ENCODE measurements around the gene NEDD4.

Gene NEDD4

GRCh38 chr15:55799291-55800212 lies 193.9 kb downstream of the NEDD4 start:
- Histone ChIP-seq H3K18ac (ENCODE audit: low read depth in 1 of 2, low read length in 2 of 2) (no peak overlapping the region), H3K4ac (ENCODE audit: low read depth in 1 of 2, low read length in 2 of 2) (no peak overlapping the region), H3K14ac (ENCODE audit: low read length in 2 of 2) (no peak overlapping the region), H3K4me2 (ENCODE audit: low read length, poor library complexity, severe bottlenecking) (no peak overlapping the region), H4K8ac (ENCODE audit: low read length) (no peak overlapping the region), H3K27ac (ENCODE audit: low read length, poor library complexity, severe bottlenecking) (no peak overlapping the region), H2BK12ac (ENCODE audit: low read length in 2 of 2) (peak overlapping the region in 1 of 2 experiments; percentile 49), H3K27me3 (ENCODE audit: control insufficient read depth in 1 of 2, insufficient read depth in 1 of 2, low read length in 2 of 2) (peaks cover 0 to 7% of the 10 kb centered on the region in 2 experiments), H3K36me3 (ENCODE audit: control insufficient read depth in 1 of 2, insufficient read depth in 2 of 2, low read depth in 1 of 2, low read length in 2 of 2) (no peaks in the 10 kb centered on the region), H2AK5ac (ENCODE audit: low read length, severe bottlenecking) (no peak overlapping the region), H2BK120ac (ENCODE audit: low read depth, low read length) (no peak overlapping the region), H3K4me3 (ENCODE audit: insufficient read depth in 1 of 2, low read depth in 1 of 2, low read length in 2 of 2) (no peak overlapping the region), H2BK15ac (ENCODE audit: low read depth, poor library complexity, severe bottlenecking) (no peak overlapping the region), H3K9ac (ENCODE audit: low read length) (peak overlapping the region; percentile 52), H3K4me1 (ENCODE audit: control insufficient read depth, insufficient read depth, low read depth, low read length) (peaks cover 7% of the 10 kb centered on the region), H3K79me1 (replicated peaks; ENCODE audit: low read length, poor library complexity, severe bottlenecking) (no peaks in the 10 kb centered on the region), H3K9me3 (ENCODE audit: control insufficient read depth, low read length) (no peaks in the 10 kb centered on the region), H2AFZ (ENCODE audit: low read depth, low read length) (peak overlapping the region; percentile 62), H3K23ac (ENCODE audit: low read length in 2 of 2) (peak overlapping the region in 1 of 2 experiments; percentile 5), H2BK5ac (ENCODE audit: low read depth, low read length, poor library complexity, severe bottlenecking) (no peak overlapping the region), H4K91ac (ENCODE audit: low read length) (peak overlapping the region; percentile 14)
- DNase-seq = peak; percentile 68
- WGBS = 26% methylated on average over 6 of the region's 10 CpGs

GRCh38 chr15:55796321-55796965 lies 197.0 kb downstream of the NEDD4 start:
- H3K27me3 ChIP-seq (ENCODE audit: control insufficient read depth in 1 of 2, insufficient read depth in 1 of 2, low read length in 2 of 2) = peaks cover 0 to 7% of the 10 kb centered on the region in 2 experiments
- no peak overlapping the region for H4K8ac ChIP-seq (ENCODE audit: low read length)
- H2BK12ac ChIP-seq (ENCODE audit: low read length in 2 of 2) = peak overlapping the region in 1 of 2 experiments; percentile 43
- no peak overlapping the region for H2AFZ ChIP-seq (ENCODE audit: low read depth, low read length)
- no peak overlapping the region for H3K9ac ChIP-seq (ENCODE audit: low read length)
- H3K23ac ChIP-seq (ENCODE audit: low read length in 2 of 2) = no peak overlapping the region
- WGBS = 73% methylated on average over 4 of the region's 4 CpGs
- H4K91ac ChIP-seq (ENCODE audit: low read length) = no peak overlapping the region
- peaks cover 11% of the 10 kb centered on the region for H3K4me1 ChIP-seq (ENCODE audit: control insufficient read depth, insufficient read depth, low read depth, low read length)
- H3K9me3 ChIP-seq (ENCODE audit: control insufficient read depth, low read length) = no peaks in the 10 kb centered on the region
- H3K4ac ChIP-seq (ENCODE audit: low read depth in 1 of 2, low read length in 2 of 2) = no peak overlapping the region
- H2BK5ac ChIP-seq (ENCODE audit: low read depth, low read length, poor library complexity, severe bottlenecking) = no peak overlapping the region
- H3K18ac ChIP-seq (ENCODE audit: low read depth in 1 of 2, low read length in 2 of 2) = no peak overlapping the region
- DNase-seq = peak; percentile 39
- H3K36me3 ChIP-seq (ENCODE audit: control insufficient read depth in 1 of 2, insufficient read depth in 2 of 2, low read depth in 1 of 2, low read length in 2 of 2) = no peaks in the 10 kb centered on the region
- H2BK15ac ChIP-seq (ENCODE audit: low read depth, poor library complexity, severe bottlenecking) = no peak overlapping the region
- no peaks in the 10 kb centered on the region for H3K79me1 ChIP-seq (replicated peaks; ENCODE audit: low read length, poor library complexity, severe bottlenecking)
- no peak overlapping the region for H2AK5ac ChIP-seq (ENCODE audit: low read length, severe bottlenecking)
- no peak overlapping the region for H3K14ac ChIP-seq (ENCODE audit: low read length in 2 of 2)
- no peak overlapping the region for H3K4me3 ChIP-seq (ENCODE audit: insufficient read depth in 1 of 2, low read depth in 1 of 2, low read length in 2 of 2)
- H3K27ac ChIP-seq (ENCODE audit: low read length, poor library complexity, severe bottlenecking) = no peak overlapping the region
- no peak overlapping the region for H3K4me2 ChIP-seq (ENCODE audit: low read length, poor library complexity, severe bottlenecking)
- H2BK120ac ChIP-seq (ENCODE audit: low read depth, low read length) = no peak overlapping the region

GRCh38 chr15:55795031-55795430 lies 198.4 kb downstream of the NEDD4 start:
- Histone ChIP-seq H2BK15ac (ENCODE audit: low read depth, poor library complexity, severe bottlenecking) (no peak overlapping the region), H4K91ac (ENCODE audit: low read length) (no peak overlapping the region), H3K14ac (ENCODE audit: low read length in 2 of 2) (no peak overlapping the region), H3K27me3 (ENCODE audit: control insufficient read depth in 1 of 2, insufficient read depth in 1 of 2, low read length in 2 of 2) (peaks cover 0 to 7% of the 10 kb centered on the region in 2 experiments), H2BK5ac (ENCODE audit: low read depth, low read length, poor library complexity, severe bottlenecking) (no peak overlapping the region), H3K4me1 (ENCODE audit: control insufficient read depth, insufficient read depth, low read depth, low read length) (peaks cover 12% of the 10 kb centered on the region), H3K4me2 (ENCODE audit: low read length, poor library complexity, severe bottlenecking) (no peak overlapping the region), H3K27ac (ENCODE audit: low read length, poor library complexity, severe bottlenecking) (no peak overlapping the region), H3K79me1 (replicated peaks; ENCODE audit: low read length, poor library complexity, severe bottlenecking) (no peaks in the 10 kb centered on the region), H3K4me3 (ENCODE audit: insufficient read depth in 1 of 2, low read depth in 1 of 2, low read length in 2 of 2) (no peak overlapping the region), H3K9ac (ENCODE audit: low read length) (no peak overlapping the region), H3K4ac (ENCODE audit: low read depth in 1 of 2, low read length in 2 of 2) (no peak overlapping the region), H2AFZ (ENCODE audit: low read depth, low read length) (no peak overlapping the region), H3K18ac (ENCODE audit: low read depth in 1 of 2, low read length in 2 of 2) (no peak overlapping the region), H2BK120ac (ENCODE audit: low read depth, low read length) (no peak overlapping the region), H3K23ac (ENCODE audit: low read length in 2 of 2) (no peak overlapping the region), H2BK12ac (ENCODE audit: low read length in 2 of 2) (no peak overlapping the region), H3K9me3 (ENCODE audit: control insufficient read depth, low read length) (no peaks in the 10 kb centered on the region), H2AK5ac (ENCODE audit: low read length, severe bottlenecking) (no peak overlapping the region), H3K36me3 (ENCODE audit: control insufficient read depth in 1 of 2, insufficient read depth in 2 of 2, low read depth in 1 of 2, low read length in 2 of 2) (no peaks in the 10 kb centered on the region), H4K8ac (ENCODE audit: low read length) (no peak overlapping the region)
- DNase-seq = no peak

All from mesenchymal stem cell (in vitro differentiated cells and primary cell).